GM12878 (cell line): Measurements from ENCODE around the gene ZNF200. TPM values are rescaled to one million over a fixed set of nuclear protein-coding genes. Genes with fewer than 3 reads are reported as not detected.

Experiments used
- ATAC-seq: fragments of 200-7000 bp; cut with Tn5 transposase; 3 replicates; pipeline ENCODE4 v1.9.1; 2020; ENCODE audit warnings: mild to moderate bottlenecking, moderate library complexity
- BruUV-seq: library from RNA; stranded (reverse); fragments of 400-500 nt; replicated peaks from 2 replicates; lab custom pipeline; 2021; lab: Mats Ljungman, UMichigan
- CTCF ChIA-PET: fragments of 300-600 bp; sonication (Branson Sonifier 250); formaldehyde crosslinking; extraction: SDS; loops from one replicate; lab custom pipeline; 2021; ENCODE audit warnings: inconsistent platforms; lab: Yijun Ruan, JAX
- POLR2A ChIA-PET: fragments of 350-600 bp; formaldehyde crosslinking; extraction: SDS; loops from one replicate; lab custom pipeline; 2021; ENCODE audit warnings: inconsistent platforms; lab: Charles Lee
- RAD21 ChIA-PET: fragments of 300-600 bp; sonication (Branson Sonifier 250); formaldehyde crosslinking; loops from one replicate; lab custom pipeline; 2023; ENCODE audit warnings: antibody characterized with exemption; ENCODE audit not compliant: unreplicated experiment; lab: Charles Lee
- SMC1A ChIA-PET: fragments of 300-600 bp; sonication (Branson Sonifier 250); formaldehyde crosslinking; loops from one replicate; lab custom pipeline; 2023; ENCODE audit not compliant: unreplicated experiment, uncharacterized antibody; lab: Charles Lee
- DNase-seq: peaks from one replicate; pipeline ENCODE4 v3.0.0-alpha.2; 2011; ENCODE audit warnings: low read depth, low spot score
- FAIRE-seq: peaks from 3 replicates; lab custom pipeline; 2011; peaks lifted over from hg19 to GRCh38; lab: Jason Lieb, UNC
- H2AFZ ChIP-seq: 2 replicates; pipeline ENCODE4 v1.6.0; 2011; ENCODE audit warnings: low read depth, low read length, control low read depth; ENCODE audit not compliant: control insufficient read depth
- H3K27ac ChIP-seq: 2 replicates; pipeline ENCODE4 v1.5.1; 2011; ENCODE audit warnings: control low read depth; ENCODE audit not compliant: control insufficient read depth, insufficient read depth
- H3K27me3 ChIP-seq, 2 experiments: replicated peaks in 1 of 2; 2 replicates each; pipeline versions ENCODE4 v1.6.0 to v1.6.1; 2011; ENCODE audit warnings: low read length in 1 of 2; ENCODE audit not compliant: control insufficient read depth in 2 of 2, insufficient read depth in 2 of 2
- H3K36me3 ChIP-seq, 2 experiments: 2 replicates each; pipeline ENCODE4 v1.5.1; 2011; ENCODE audit warnings: low read length in 1 of 2; ENCODE audit not compliant: control insufficient read depth in 2 of 2, insufficient read depth in 2 of 2
- H3K4me1 ChIP-seq: 2 replicates; pipeline ENCODE4 v1.6.1; 2011; ENCODE audit warnings: mild to moderate bottlenecking, low read length, moderate library complexity, mixed read lengths; ENCODE audit not compliant: control insufficient read depth, insufficient read depth
- H3K4me2 ChIP-seq: 2 replicates; pipeline ENCODE4 v1.6.0; 2011; ENCODE audit warnings: control low read depth; ENCODE audit not compliant: control insufficient read depth, insufficient read depth
- H3K4me3 ChIP-seq: fragments of 200-600 bp; sonication (generic); 2 replicates; pipeline ENCODE4 v1.5.1; 2016
- H3K79me2 ChIP-seq: 2 replicates; pipeline ENCODE4 v1.6.0; 2011; ENCODE audit warnings: low read length; ENCODE audit not compliant: control insufficient read depth, insufficient read depth
- H3K9ac ChIP-seq: 2 replicates; pipeline ENCODE4 v1.8.0; 2011; ENCODE audit warnings: low read length, control low read depth, mixed read lengths; ENCODE audit not compliant: control insufficient read depth, insufficient read depth
- H3K9me3 ChIP-seq: replicated peaks from 3 replicates; pipeline ENCODE4 v1.5.1; 2011; ENCODE audit warnings: mild to moderate bottlenecking, low read length; ENCODE audit not compliant: control insufficient read depth, insufficient read depth
- H4K20me1 ChIP-seq: 2 replicates; pipeline ENCODE4 v1.6.0; 2011; ENCODE audit not compliant: control insufficient read depth, insufficient read depth
- ASH2L ChIP-seq: fragments of 300-600, 200-600 bp; sonication (generic); IDR thresholded peaks from 2 replicates; pipeline ENCODE4 v1.6.1; 2017; ENCODE audit warnings: low read depth, mild to moderate bottlenecking, borderline replicate concordance
- DPF2 ChIP-seq: fragments of 450-650 bp; IDR thresholded peaks from 2 replicates; pipeline ENCODE4 v1.6.1; 2017; ENCODE audit warnings: mild to moderate bottlenecking
- GABPA ChIP-seq: IDR thresholded peaks from 2 replicates; pipeline ENCODE4 v1.6.1; 2014; ENCODE audit warnings: antibody characterized with exemption, low read depth, mild to moderate bottlenecking, inconsistent platforms
- MLLT1 ChIP-seq: fragments of 450-650 bp; IDR thresholded peaks from 2 replicates; pipeline ENCODE4 v1.6.1; 2016; ENCODE audit warnings: mild to moderate bottlenecking
- MXI1 ChIP-seq: fragments of 150-350 bp; IDR thresholded peaks from 2 replicates; pipeline ENCODE4 v1.6.1; 2011; ENCODE audit warnings: low read depth, mild to moderate bottlenecking, inconsistent platforms, low read length, improper control_type of control experiment
- NKRF ChIP-seq: fragments of 450-650 bp; conservative IDR thresholded peaks from 2 replicates; pipeline ENCODE4 v1.6.1; 2017; ENCODE audit warnings: mild to moderate bottlenecking, moderate library complexity
- NR2F1 ChIP-seq: fragments of 450-650 bp; conservative IDR thresholded peaks from 2 replicates; pipeline ENCODE4 v1.6.1; 2017; ENCODE audit warnings: mild to moderate bottlenecking
- RB1 ChIP-seq: fragments of 450-650 bp; formaldehyde crosslinking; IDR thresholded peaks from 2 replicates; pipeline ENCODE4 v1.6.1; 2017; ENCODE audit warnings: mild to moderate bottlenecking, borderline replicate concordance
- RUNX3 ChIP-seq: IDR thresholded peaks from 2 replicates; pipeline ENCODE4 v1.6.1; 2012; ENCODE audit warnings: low read length, inconsistent platforms
- SMAD1 ChIP-seq: fragments of 450-650 bp; IDR thresholded peaks from 2 replicates; pipeline ENCODE4 v1.6.1; 2018; ENCODE audit warnings: mild to moderate bottlenecking, low read depth; ENCODE audit not compliant: partially characterized antibody
- TAF1 ChIP-seq: IDR thresholded peaks from 2 replicates; pipeline ENCODE4 v1.6.1; 2011; ENCODE audit warnings: mild to moderate bottlenecking, low read depth, low read length, borderline replicate concordance
- YY1 ChIP-seq: IDR thresholded peaks from 2 replicates; pipeline ENCODE4 v1.6.1; 2011; ENCODE audit warnings: low read depth, mild to moderate bottlenecking, low read length
- ZBTB11 ChIP-seq: fragments of 450-650 bp; formaldehyde crosslinking; IDR thresholded peaks from 2 replicates; pipeline ENCODE4 v1.5.0; 2022; ENCODE audit warnings: mild to moderate bottlenecking, missing genetic modification characterization
- WGBS: methylation state at CpG from one replicate; pipeline ENCODE4 v1.1.6; 2016; ENCODE audit warnings: low lambda C conversion rate; ENCODE audit not compliant: insufficient replicate concordance, insufficient coverage; ENCODE audit errors: missing lambda C conversion rate; 5-methylcytosine and 5-hydroxymethylcytosine counted together
- in situ Hi-C: fragments of 300-500 bp; cut with MboI; formaldehyde crosslinking; loops from 9 replicates; pipeline ENCODE4 v1.14.3; 2018; ENCODE audit warnings: mixed read lengths
- intact Hi-C: fragments of 100-400 bp; cut with micrococcal nuclease; formaldehyde crosslinking; loops from one replicate; pipeline ENCODE4 v1.14.2; 2022; ENCODE audit not compliant: unreplicated experiment
- polyA plus RNA-seq, 11 experiments: library from polyadenylated mRNA; depleted of rRNA in 4 of 11; unstranded in 6 of 11; stranded (reverse) in 5 of 11; fragments of >200 nt; fragmentation: Nextera tagmentation in 4 of 11; fragmentation: Illumina TruSeq in 1 of 11; extraction: Ambion mirVana in 4 of 11; extraction: Trizol in 1 of 11; gene quantifications; 1 replicate in 1 of 11; 2 replicates in 10 of 11; pipeline versions ENCODE4 v1.2.1 to v1.2.3, GENCODE V29; 2011 to 2016; ENCODE audit warnings: inconsistent platforms in 2 of 11, missing spikeins in 2 of 11, low read depth in 1 of 11
- total RNA-seq, 4 experiments: library from RNA; depleted of rRNA in 3 of 4; stranded (reverse); fragments of >200 nt in 3 of 4; fragmentation: Illumina TruSeq in 1 of 4; extraction: Trizol in 1 of 4; gene quantifications; 2 replicates each; pipeline versions ENCODE4 v1.2.1 to v1.2.3, GENCODE V29; 2013 to 2021

Gene ZNF200
- total and polyA plus RNA-seq, 10 of the 15 experiments (the other 5 are each of a cell fraction or from before 2014, with no cell fraction given) = 4.0 to 13.9 (median 9.6) TPM

- FAIRE-seq (no peak), DNase-seq (no peak), ATAC-seq (peak; percentile 34)
- H3K27ac ChIP-seq = no peak overlapping the region
- H3K4me3 ChIP-seq = peak overlapping the region; percentile 65
- no peaks in the 10 kb centered on the region for H3K79me2 ChIP-seq
- peak overlapping the region; percentile 95 for H3K4me2 ChIP-seq
- SMC1A ChIA-PET = no interaction called here
- POLR2A ChIA-PET = no interaction called here
- H3K27me3 ChIP-seq = no peaks in the 10 kb centered on the region; a peak in 2 of 4 replicates
- 7% methylated on average over 42 of the region's 42 CpGs for WGBS
- H3K9ac ChIP-seq = peak overlapping the region; percentile 39
- peaks cover 15% of the 10 kb centered on the region for H3K4me1 ChIP-seq
- RAD21 ChIA-PET = no interaction called here
- no peaks in the 10 kb centered on the region for H4K20me1 ChIP-seq
- no TSS peak for BruUV-seq
- CTCF ChIA-PET = interaction anchor here (0.8 to 2.8 kb wide), 4 partner anchors 9 to 344 kb away, joined by 3 to 15 read pairs (median 4); no protein-coding TSS in a partner anchor
- in situ Hi-C loops (no loop called here), intact Hi-C loops (no loop called here)
- no peaks in the 10 kb centered on the region for H3K36me3 ChIP-seq
- H3K9me3 ChIP-seq = no peaks in the 10 kb centered on the region
- peak overlapping the region; percentile 71 for H2AFZ ChIP-seq
- no peak for TF ChIP-seq ZBTB11 (CRISPR knock-in tag)
- no peak for TF ChIP-seq RB1
- TF ChIP-seq ASH2L = no peak
- no peak for TF ChIP-seq SMAD1
- TF ChIP-seq YY1 = 0 out of 2 replicates have a peak, but pooled peaks have one; percentile 7
- peak; percentile 4; the same call in 1 of the 2 replicates for TF ChIP-seq RUNX3
- no peak for TF ChIP-seq MLLT1
- TF ChIP-seq TAF1 = no peak
- no peak for TF ChIP-seq NR2F1
- TF ChIP-seq MXI1 = no peak
- no peak for TF ChIP-seq DPF2
- no peak for TF ChIP-seq GABPA
- TF ChIP-seq NKRF = no peak
Measured at GRCh38 chr16:3183445-3184139, 51.4 kb downstream of the ZNF200 start.
